Fibroblast of lung (primary cell): ENCODE data around the gene EIF3B.

Experiments used
- CTCF ChIP-seq, 2 donors: IDR thresholded peaks in 1 of 2; conservative IDR thresholded peaks in 1 of 2; 1 replicate in 1 of 2; 2 replicates in 1 of 2; pipeline ENCODE4 v1.5.1; 2011 to 2012; ENCODE audit warnings: low read length in 2 of 2, control low read depth in 1 of 2, inconsistent platforms in 1 of 2, low read depth in 1 of 2, mild to moderate bottlenecking in 1 of 2
- EZH2 ChIP-seq: IDR thresholded peaks from 2 replicates; pipeline ENCODE4 v1.5.1; 2012; ENCODE audit warnings: low read length, control low read depth, mild to moderate bottlenecking; ENCODE audit errors: missing control alignments

GRCh38 chr7:2359610-2360009 lies 5.0 kb downstream of the EIF3B start:
- TF ChIP-seq CTCF (conservative IDR thresholded peaks at IDR 0.05 in 1 of 2, IDR thresholded peaks at IDR 0.05 in 1 of 2; ENCODE audit: low read depth in 1 of 2, low read length in 2 of 2) (no peak), EZH2 (no peak)
